Stimulated activated CD4-positive, alpha-beta T cell treated with anti-CD3 and anti-CD28 coated beads, TNF-alpha, amount 100 ng/mL, for 1 hour (primary cell): Measurements from ENCODE around the gene SIK3.
"Not testable (repeated sequence)": the region's sequence is repeated elsewhere in the genome, so short reads cannot be mapped to it uniquely, and the experiment has no call there.

Experiments used
- DNase-seq, 3 donors: peaks; one replicate each; pipeline ENCODE4 v3.0.0-alpha.2; 2020; ENCODE audit warnings: low read depth in 3 of 3, low spot score in 1 of 3

SIK3 gene

DNA sequence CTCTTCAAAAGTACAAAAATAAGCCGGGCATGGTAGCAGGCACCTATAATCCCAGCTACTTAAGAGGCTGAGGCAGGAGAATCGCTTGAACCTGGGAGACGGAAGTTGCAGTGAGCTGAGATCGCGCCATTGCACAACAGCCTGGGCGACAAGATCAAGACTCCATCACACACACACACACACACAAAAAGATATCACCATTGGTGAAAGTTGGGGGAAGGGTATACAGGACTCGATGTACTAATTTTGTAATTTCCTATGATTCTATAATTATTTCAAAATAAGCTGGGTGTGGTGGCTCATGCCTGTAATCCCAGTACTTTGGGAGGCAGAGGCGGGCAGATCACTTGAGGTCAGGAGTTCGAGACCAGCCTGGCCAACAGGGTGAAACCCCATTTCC, 48.1 kb downstream of the SIK3 start:
- not testable (repeated sequence) for DNase-seq

DNA sequence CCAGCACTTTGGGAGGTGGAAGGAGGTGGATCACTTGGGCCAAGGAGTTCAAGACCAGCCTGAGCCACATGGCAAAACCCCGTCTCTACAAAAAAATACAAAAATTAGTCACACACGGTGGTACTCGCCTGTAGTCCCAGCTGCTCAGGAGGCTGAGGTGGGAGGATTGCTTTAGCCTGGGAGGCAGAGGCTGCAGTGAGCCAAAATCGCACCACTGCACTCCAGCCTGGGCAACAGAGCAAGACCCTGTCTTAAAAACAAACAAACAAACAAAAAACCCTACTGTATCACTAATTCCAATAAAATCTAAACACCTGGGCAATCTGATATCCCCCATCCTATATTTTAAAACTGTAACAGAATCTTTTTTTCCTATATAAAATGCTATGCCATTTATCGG, 51.6 kb downstream of the SIK3 start:
- not testable (repeated sequence) for DNase-seq

DNA sequence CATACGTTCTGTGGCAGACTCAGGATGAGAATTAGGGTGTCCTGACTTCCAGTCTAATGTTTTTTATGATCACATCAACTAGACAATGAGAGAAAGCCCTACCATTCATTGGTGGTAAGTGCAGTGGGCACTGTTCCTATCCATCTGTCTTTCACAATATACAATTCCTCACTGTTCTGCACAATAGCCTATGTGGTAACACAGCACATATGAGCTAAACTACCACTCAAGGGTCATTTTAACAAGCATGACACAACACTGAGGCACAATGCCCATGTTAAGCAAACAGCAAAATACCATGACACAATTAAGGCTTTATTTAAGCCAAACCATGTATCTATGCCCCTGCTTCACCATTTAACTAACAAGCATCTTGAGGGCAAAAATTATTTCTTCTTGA, 52.3 kb downstream of the SIK3 start:
- DNase-seq = no peak

DNA sequence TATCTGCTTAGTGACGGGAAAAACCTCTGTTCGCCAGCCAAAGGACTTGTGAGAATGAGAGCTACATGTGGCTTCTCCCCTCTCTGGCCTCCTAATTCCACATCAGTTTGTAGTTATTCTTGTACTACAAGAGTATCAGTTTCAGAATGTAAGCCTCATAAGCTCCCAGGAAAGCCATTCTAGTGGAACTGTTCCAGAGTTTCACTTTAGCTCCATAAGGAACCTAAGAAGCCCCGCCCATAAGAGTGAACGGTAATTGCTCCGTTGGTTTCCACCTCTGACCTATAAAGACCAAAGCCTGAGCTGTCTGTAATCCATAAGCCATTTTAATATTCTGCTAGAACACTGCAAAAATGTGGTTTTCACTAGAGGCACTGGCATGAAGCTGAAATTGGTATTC, 53.0 kb downstream of the SIK3 start:
- DNase-seq = no peak

DNA sequence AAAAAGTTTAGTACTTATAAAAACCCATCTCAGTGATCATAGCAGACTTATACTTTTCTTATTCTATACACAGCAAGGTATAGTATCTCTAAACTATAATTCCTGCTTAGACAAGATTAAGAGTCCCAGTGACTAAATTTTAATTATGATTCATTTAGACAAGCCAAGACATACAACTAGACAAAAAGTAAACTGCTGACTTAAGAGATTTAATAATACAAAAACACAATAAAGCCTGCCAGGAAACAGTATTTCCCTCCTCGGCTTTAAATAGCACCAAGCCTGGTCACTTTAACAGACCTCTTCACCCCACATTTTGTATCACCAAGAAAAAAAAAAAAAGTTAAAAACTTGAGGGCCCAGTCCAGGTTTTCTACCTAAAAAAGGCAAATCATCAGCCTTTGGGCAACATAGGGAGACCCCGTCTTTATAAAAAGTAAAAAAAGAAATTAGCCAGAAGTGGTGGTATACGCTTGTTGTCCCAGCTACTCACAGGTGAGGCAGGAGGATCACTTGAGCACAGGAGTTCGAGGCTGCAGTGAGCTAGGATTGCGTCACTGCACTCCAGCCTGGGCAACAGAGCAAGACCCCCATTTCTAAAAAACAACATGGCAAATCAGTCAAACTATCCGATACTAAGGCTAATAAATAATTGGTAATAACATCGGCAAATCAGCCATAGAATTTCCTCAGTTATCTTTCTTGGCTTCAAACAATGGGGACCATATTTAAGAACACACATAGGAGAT, 53.8 kb downstream of the SIK3 start:
- no peak for DNase-seq

DNA sequence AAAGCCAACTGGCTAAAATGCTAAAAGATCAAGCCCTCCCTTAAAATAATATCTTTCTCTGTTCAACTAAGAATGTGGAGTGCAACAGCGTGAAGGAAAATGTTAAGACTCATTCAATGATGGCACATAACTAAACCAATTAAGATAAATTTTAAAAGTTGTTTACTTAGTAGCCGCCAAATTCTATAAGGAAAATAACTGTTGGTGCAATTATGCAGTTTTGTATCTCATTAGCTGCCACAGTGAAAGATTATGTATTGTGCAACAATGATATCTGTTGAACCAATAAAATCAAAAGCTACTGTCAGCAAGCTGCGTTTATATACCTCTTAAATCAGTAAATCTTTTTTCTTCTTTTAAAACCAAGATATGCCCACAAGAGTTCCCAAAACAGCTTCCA, 55.5 kb downstream of the SIK3 start:
- no peak for DNase-seq

DNA sequence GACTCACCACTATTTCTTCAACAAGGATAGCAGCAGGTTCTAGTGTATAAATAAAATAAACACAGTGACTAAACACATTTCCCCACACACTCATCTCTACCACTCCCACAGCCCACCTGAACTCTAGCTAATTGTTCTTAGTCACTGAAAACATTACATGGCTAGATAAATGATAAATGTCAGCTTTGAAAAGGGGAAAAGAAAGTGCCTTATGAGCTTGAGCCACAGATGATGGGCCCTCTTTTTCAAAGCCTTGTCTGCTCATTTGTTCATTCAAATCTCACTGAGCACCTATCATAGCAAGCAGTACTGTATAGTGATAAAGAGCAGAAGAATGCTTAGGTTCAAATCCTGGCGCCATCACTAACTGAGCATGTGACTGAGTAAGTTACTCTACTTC, 58.3 kb downstream of the SIK3 start:
- no peak for DNase-seq

DNA sequence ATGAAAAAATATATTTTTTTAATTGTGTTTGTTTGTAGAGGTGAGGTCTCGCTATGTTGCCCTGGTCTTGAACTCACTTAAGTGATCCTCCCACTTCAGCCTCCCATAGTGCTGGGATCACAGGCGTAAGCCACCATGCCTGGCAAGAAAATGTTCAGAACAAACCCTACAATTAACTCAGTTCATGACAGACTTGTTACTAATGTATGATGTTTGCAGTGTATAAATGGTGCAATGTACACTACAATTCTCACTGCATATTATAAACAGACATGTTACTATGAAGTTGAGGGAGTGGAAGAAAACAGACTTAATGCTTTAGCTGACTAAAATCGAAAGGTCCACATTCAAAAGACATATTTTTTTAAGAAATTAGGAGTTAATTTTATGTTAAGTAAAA, 59.0 kb downstream of the SIK3 start:
- no peak for DNase-seq

DNA sequence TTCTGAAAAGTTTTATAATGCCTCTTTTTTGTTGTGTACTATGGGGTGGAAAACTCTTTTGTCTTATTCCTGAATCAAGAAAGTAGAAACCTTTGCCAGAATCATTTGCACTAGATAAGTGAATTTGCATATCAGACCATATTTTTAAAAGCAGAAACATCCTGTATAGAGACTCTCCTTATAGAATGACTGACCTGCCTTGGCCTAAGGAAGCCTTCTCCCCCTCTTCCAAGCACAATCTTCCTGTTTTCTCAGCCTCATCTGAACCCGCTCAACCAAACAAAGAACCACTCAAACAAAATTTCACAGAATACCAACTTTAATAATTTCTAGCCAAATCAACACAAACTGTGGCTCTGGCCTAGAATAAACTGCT, 60.3 kb downstream of the SIK3 start:
- no peak for DNase-seq

DNA sequence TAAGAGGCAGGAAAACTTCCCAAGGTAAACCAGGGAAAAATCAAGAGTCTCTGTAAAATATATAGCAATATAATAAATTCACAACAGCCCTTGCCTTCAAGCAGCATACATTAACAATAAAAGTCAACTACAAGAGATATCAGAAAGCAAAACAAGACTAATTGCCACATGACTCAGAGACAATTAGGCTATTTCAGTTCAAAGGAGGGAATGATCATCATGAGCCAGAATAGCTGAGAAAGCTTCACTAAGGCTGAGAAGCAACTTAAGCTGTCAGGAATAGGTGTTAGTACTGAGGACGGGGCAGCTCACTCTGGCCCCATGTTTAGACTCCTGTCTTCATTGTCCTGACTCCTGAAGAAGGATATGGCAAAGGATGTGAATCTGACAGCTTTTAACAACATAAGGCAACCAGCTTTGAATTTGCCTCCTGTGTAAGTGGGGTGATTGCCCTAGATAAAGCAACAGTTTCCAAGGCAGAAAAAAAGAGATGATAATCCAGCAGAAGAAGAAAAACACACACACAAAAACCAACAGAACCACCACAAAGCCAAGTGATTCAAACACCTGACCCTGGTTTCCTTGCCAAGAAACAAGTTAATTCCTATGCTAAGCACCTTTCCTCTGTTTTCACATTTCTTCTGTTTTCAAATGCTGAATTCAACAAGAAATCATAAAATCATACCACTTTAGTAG, 60.8 kb downstream of the SIK3 start:
- no peak for DNase-seq

DNA sequence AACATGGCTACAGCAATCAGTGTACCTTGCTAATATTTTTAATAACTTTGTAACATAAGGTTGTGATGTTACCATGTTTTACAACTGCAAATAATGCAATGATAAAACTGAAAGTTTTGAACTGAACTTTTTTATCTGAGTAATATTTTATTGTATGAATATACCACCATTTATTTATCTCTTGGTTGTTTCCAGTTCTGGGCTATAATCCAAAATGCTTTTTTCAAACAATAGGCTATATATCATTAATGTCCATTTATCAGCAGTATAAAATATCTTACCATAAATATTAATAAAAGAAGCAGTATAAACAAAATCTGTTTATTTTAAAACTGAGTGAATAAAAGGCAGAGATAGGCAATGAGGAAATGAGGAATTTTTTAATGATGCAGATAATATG, 63.3 kb downstream of the SIK3 start:
- DNase-seq = no peak

DNA sequence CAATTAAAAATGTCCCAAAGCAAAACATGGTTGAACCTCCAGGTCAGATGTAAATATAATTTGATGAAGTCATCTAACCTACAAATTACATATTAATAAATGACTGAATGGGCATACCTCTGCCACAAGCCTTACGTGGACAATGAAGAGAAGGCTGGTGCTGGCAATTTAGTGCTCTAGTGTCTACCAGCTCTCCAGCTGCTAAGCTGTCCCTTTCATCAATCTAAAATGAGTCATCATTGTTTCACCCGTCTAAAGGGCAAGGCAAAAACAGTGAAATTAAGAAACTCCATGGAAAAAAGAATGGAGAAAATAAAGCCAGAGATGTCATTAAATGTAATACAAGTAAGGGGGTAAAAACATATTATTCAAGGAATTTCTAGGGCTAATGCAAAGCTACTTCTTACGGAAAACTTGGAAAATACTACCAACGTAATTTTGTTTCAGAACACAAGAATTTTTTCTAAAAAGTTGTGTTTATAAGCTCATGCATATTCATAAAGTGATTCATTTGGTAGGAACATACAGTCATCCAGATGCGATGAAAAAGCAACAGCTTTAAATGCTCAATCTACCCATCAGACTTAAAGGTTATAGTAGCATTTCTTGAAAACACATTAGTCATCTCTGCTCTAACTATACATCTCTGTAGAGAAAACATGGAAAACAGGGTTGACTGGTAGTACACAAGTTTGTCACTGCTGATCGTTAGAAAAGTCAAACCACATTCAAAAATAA, 71.5 kb downstream of the SIK3 start:
- DNase-seq = no peak

DNA sequence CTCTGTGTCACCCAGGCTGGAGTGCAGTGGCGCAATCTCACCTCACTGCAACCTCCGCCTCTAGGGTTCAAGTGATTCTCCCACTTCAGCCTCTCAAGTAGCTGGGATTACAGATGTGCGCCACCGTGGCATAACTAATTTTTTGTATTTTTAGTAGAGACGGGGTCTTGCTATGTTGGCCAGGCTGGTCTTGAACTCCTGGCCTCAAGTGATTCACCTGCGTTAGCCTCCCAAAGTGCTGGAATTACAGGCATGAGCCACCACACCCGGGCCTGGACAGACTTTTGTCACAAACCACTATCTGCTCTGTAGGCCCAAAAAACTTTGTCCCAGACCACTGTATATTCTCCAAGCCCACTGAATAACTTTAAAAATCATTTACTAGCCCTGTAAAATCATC, 74.5 kb downstream of the SIK3 start:
- not testable (repeated sequence) for DNase-seq

DNA sequence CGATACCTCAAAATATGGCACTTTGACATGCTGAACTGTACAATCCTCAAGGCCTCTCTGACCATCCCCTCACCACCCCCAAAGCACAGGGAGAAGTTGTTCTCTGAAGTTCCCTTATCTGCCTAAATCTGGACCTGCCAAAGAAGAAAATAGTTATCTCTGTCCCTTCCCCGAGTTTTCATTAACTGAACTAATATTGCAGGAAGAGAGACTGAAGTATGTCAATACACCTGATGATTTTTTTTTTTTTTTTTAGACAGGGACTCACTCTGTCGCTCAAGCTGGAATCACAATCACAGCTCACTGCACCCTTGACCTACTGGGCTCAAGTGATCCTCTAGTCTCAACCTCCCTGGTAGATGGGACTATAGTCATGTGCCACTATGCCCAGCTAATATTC, 75.0 kb downstream of the SIK3 start:
- no peak for DNase-seq

DNA sequence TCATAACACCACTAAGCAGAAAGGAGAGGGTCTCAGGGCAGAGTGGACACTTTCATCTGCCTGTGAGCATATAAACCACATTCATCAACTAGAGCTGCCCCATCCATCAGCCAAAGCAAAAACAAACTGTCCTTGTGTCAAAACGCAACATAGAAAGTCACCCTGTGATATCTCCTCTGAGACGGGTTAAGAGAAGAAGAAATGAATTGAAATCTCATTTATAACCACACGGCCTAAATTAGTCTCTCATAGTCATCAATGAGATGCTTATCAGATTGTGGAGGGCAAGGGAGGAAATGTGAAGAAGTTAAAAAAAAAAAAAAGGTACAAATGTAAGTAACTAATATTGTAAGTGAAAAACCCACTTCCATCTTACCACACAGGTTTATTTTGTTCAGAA, 75.7 kb downstream of the SIK3 start:
- no peak for DNase-seq

DNA sequence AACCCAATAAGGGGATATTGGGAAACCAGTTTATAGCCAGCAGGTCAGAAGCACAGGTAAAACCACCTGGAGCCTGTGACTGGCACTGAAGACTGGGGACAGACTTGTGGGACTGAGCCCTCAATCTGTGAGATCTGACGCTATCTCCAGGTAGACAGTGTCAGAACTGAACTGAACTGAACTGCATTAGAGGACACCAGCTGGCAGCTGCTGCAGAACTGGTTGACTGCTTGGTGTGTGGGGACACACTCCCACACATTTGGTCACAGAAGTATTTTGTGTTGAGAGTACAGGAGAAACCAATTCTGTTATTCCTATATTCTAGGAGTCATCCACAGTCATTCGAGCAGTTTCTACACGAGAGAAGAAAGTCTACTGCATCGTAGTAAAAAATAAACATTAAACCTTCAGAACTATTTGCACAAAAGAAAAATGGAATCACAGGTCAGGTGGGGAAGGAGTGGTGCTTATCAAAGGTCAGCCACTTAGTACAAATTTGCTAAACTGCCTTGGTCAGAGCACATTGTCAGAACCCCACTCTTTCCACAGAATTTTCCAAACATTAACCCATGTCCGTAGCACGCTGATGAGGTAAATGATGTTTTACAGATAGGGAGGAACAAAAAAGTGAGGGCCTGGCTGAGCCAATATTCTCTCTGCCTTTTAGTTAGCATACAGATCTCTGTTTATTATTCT, 77.2 kb downstream of the SIK3 start:
- no peak for DNase-seq

DNA sequence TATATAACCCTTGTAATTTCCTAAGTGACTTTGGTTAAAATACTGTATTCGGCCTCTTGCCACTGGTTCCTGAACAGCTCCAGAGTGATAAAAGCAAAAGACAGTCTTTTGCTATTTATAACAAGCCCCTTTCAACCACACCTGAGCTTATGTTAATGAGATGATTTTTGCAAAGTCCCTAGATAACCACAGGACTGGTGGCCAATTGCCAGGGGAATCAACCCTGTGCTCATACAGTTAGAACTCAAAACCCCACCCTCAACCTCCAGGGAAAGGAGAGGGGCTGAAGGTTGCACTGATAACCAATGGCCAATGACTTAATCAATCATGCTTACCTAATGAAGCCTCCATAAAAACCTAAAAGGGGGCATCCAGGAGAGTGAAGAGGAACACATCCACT, 77.9 kb downstream of the SIK3 start:
- no peak for DNase-seq

DNA sequence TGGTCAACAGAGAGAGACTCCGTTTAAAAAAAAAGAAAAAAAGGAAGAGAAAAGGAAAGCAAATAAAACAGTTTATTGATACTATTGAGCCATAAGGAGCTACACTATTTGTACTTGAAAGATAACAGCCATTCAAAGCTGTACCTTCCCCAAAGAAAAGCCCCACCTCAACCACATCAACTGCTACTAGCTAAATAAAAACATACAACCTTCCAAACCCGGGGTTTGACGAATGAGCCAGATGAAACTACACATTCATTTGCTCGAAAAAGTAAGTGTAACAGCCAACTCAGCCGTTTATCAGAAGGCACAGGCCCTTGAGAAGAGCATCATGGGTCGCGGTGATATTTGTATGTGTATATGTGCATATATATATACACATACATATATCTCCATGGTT, 78.4 kb downstream of the SIK3 start:
- DNase-seq = no peak

DNA sequence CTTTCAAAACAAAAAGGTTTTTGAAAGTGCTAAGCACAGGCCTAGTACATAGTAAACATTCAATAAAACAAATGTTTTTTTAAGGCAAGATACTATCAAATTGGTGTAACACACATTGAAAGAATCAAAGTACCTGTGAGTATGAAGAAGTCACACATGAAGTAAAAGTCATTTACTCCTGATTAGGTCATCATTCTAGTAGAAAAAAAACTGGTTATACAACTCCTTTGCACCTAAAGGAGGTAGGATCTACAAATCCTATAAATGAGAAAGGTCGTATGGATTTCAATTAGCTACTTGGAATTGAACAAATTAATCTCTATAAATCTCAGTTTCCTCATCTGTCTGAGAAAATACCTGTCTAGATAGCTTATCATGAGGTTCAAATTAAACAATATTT, 80.8 kb downstream of the SIK3 start:
- DNase-seq = no peak

DNA sequence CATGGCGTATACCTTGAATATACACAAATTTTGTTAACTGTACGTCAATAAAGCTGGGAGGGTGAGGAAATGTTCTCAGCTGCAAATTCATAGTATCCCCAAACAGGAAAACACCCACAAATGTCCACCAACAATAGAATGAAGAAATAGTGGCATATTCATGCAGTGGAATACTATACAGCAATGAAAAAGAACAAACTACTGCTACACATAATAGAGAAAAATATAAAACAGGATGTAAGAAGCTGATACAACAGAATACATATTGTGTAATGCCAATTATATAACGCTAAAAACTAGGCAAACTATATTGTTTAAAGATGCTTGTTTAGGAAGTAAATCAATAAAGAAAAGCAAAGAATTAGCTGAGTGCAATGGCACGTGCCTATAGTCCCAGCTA, 81.5 kb downstream of the SIK3 start:
- DNase-seq = no peak

DNA sequence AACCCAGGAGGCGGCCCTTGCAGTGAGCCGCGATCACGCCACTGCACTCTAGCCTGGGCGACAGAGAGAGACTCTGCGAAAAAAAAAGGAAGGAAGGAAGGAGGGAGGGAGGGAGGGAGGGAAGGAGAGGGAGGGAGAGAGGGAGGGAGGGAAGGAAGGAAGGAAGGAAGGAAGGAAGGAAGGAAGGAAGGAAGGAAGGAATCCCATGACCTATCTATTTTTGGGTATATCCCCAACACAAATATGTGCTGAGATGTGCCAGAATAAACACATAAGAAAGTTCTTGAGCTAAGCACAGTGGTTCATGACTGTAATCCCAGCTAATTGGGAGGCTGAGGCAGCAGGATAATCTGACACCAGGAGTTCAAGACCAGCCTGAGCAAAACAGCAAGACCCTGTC, 82.0 kb downstream of the SIK3 start:
- DNase-seq = no peak

DNA sequence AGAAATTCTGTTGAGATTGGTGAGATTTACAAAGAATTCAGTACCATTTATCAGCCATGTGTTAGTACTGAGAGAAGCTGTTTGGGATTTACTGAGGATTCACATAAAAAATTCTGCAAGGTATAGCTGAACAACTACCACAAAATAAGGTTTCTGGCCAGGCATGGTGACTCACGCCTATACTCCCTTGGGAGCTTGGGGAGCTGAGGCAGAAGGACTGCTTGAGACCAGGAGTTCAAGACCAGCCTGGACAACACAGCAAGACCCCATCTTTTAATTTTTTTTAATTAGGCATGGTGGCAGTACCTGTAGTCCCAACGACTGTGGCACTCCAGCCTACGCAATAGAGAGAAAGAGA, 86.7 kb downstream of the SIK3 start:
- no peak for DNase-seq
